HEK293 (cell line): ENCODE data around the gene UBIAD1.

Experiments
- BCL11B ChIP-seq: fragments of 450-650 bp; formaldehyde crosslinking; IDR thresholded peaks from 2 replicates; pipeline ENCODE4 v1.5.1; 2016; ENCODE audit warnings: low read depth, missing biosample characterization, missing genetic modification characterization
- ELK4 ChIP-seq: IDR thresholded peaks from 2 replicates; pipeline ENCODE4 v1.6.1; 2011; ENCODE audit warnings: mild to moderate bottlenecking, low read depth, low read length, borderline replicate concordance
- PRDM1 ChIP-seq: fragments of 450-650 bp; formaldehyde crosslinking; IDR thresholded peaks from 2 replicates; pipeline ENCODE4; 2016; ENCODE audit warnings: missing biosample characterization, missing genetic modification characterization
- PRDM2 ChIP-seq: fragments of 450-650 bp; formaldehyde crosslinking; IDR thresholded peaks from 2 replicates; pipeline ENCODE4 v1.5.1; 2016; ENCODE audit warnings: missing biosample characterization, missing genetic modification characterization, borderline replicate concordance
- REST ChIP-seq: fragments of 450-650 bp; formaldehyde crosslinking; IDR thresholded peaks from 2 replicates; pipeline ENCODE4 v1.5.1; 2016; ENCODE audit warnings: missing biosample characterization, missing genetic modification characterization
- SCRT2 ChIP-seq: fragments of 450-650 bp; formaldehyde crosslinking; IDR thresholded peaks from 2 replicates; pipeline ENCODE4 v1.5.1; 2016; ENCODE audit warnings: missing biosample characterization, missing genetic modification characterization
- SETDB1 ChIP-seq: IDR thresholded peaks from one replicate; pipeline ENCODE4 v1.6.1; 2017; ENCODE audit warnings: mild to moderate bottlenecking, low read length, moderate library complexity, mixed read lengths; ENCODE audit not compliant: insufficient read length
- YY2 ChIP-seq: fragments of 450-650 bp; formaldehyde crosslinking; IDR thresholded peaks from 2 replicates; pipeline ENCODE4 v1.5.1; 2016; ENCODE audit warnings: missing biosample characterization, missing genetic modification characterization
- ZEB2 ChIP-seq: fragments of 450-650 bp; formaldehyde crosslinking; IDR thresholded peaks from 2 replicates; pipeline ENCODE4 v1.5.1; 2016; ENCODE audit warnings: missing biosample characterization, missing genetic modification characterization
- ZFP41 ChIP-seq: fragments of 450-650 bp; formaldehyde crosslinking; IDR thresholded peaks from 2 replicates; pipeline ENCODE4 v1.5.1; 2016; ENCODE audit warnings: missing biosample characterization, missing genetic modification characterization, borderline replicate concordance
- ZIC2 ChIP-seq: fragments of 450-650 bp; formaldehyde crosslinking; IDR thresholded peaks from 2 replicates; pipeline ENCODE4 v1.5.1; 2016; ENCODE audit warnings: missing biosample characterization, missing genetic modification characterization
- ZNF157 ChIP-seq: fragments of 450-650 bp; formaldehyde crosslinking; IDR thresholded peaks from 2 replicates; pipeline ENCODE4 v1.5.1; 2016; ENCODE audit warnings: missing biosample characterization, missing genetic modification characterization
- ZNF24 ChIP-seq: fragments of 450-650 bp; formaldehyde crosslinking; IDR thresholded peaks from 2 replicates; pipeline ENCODE4 v1.5.1; 2016; ENCODE audit warnings: missing biosample characterization, missing genetic modification characterization
- ZNF26 ChIP-seq: fragments of 450-650 bp; formaldehyde crosslinking; IDR thresholded peaks from 2 replicates; pipeline ENCODE4 v1.5.1; 2016; ENCODE audit warnings: missing biosample characterization, missing genetic modification characterization
- ZNF280D ChIP-seq: fragments of 450-650 bp; formaldehyde crosslinking; IDR thresholded peaks from 2 replicates; pipeline ENCODE4 v1.5.1; 2016; ENCODE audit warnings: missing biosample characterization, missing genetic modification characterization
- ZNF366 ChIP-seq: fragments of 450-650 bp; formaldehyde crosslinking; conservative IDR thresholded peaks from 2 replicates; pipeline ENCODE4 v1.5.1; 2016; ENCODE audit warnings: missing biosample characterization, missing genetic modification characterization
- ZNF416 ChIP-seq: fragments of 450-650 bp; formaldehyde crosslinking; IDR thresholded peaks from 2 replicates; pipeline ENCODE4 v1.5.1; 2016; ENCODE audit warnings: missing biosample characterization, missing genetic modification characterization
- ZNF624 ChIP-seq: fragments of 450-650 bp; formaldehyde crosslinking; IDR thresholded peaks from 2 replicates; pipeline ENCODE4 v1.5.1; 2017; ENCODE audit warnings: missing biosample characterization, missing genetic modification characterization
- ZNF660 ChIP-seq: fragments of 450-650 bp; IDR thresholded peaks from 2 replicates; pipeline ENCODE4 v1.5.1; 2018; ENCODE audit warnings: missing biosample characterization, mild to moderate bottlenecking, missing genetic modification characterization
- ZNF664 ChIP-seq: fragments of 450-650 bp; formaldehyde crosslinking; IDR thresholded peaks from 2 replicates; pipeline ENCODE4 v1.5.1; 2016; ENCODE audit warnings: missing biosample characterization, missing genetic modification characterization
- ZNF76 ChIP-seq: fragments of 450-650 bp; formaldehyde crosslinking; IDR thresholded peaks from 2 replicates; pipeline ENCODE4; 2016; ENCODE audit warnings: low read depth, missing biosample characterization, missing genetic modification characterization, borderline replicate concordance
- ZSCAN18 ChIP-seq: fragments of 450-650 bp; formaldehyde crosslinking; IDR thresholded peaks from 2 replicates; pipeline ENCODE4 v1.5.1; 2016; ENCODE audit warnings: missing biosample characterization, missing genetic modification characterization

Gene UBIAD1

GRCh38 chr1:11298390-11299224, 25.6 kb downstream of the UBIAD1 start (continued):
- TF ChIP-seq ZNF664 (tag by site-specific recombination) (peak; percentile 44; the same call in 1 of the 2 replicates), PRDM2 (tag by site-specific recombination) (no peak), ZNF76 (no peak), ZFP41 (no peak), ZIC2 (no peak), ZNF416 (no peak), ZNF280D (no peak), ELK4 (no peak), ZNF157 (tag by site-specific recombination) (no peak), ZEB2 (tag by site-specific recombination) (no peak), SETDB1 (no peak), YY2 (tag by site-specific recombination) (no peak), SCRT2 (tag by site-specific recombination) (no peak), ZNF26 (tag by site-specific recombination) (no peak), ZNF624 (tag by site-specific recombination) (no peak), ZNF24 (tag by site-specific recombination) (no peak), BCL11B (tag by site-specific recombination) (no peak), ZNF366 (tag by site-specific recombination) (no peak), ZNF660 (tag by site-specific recombination) (no peak), REST (tag by site-specific recombination) (peak; percentile 62; the same call in 1 of the 2 replicates), ZSCAN18 (tag by site-specific recombination) (no peak), PRDM1 (no peak)
